ENCODE data around the gene C1orf159. TPM values are rescaled to one million over a fixed set of nuclear protein-coding genes. Genes with fewer than 3 reads are reported as not detected.
"Not testable (repeated sequence)": the region's sequence is repeated elsewhere in the genome, so short reads cannot be mapped to it uniquely, and the experiment has no call there.

Gene C1orf159
- total RNA-seq, 6 experiments from 2014 or later, result 4.0 to 7.7 (median 6.4) TPM

- Histone ChIP-seq H3K27ac (no peak overlapping the region), H3K4me3 (no peak overlapping the region), H3K36me3 (no peaks in the 10 kb centered on the region), H3K4me1 (no peaks in the 10 kb centered on the region), H3K27me3 (no peaks in the 10 kb centered on the region), H3K9me3 (no peaks in the 10 kb centered on the region)
- DNase-seq (no peak), ATAC-seq (peak in 2 of 4 donors; percentile 17 to 20)
- WGBS (ENCODE audit: insufficient coverage, low coverage, low lambda C conversion rate, missing lambda C conversion rate), result 41% methylated on average over 13 of the region's 42 CpGs
- intact Hi-C loops (cut with DNase I), result no loop called here
- no peak for TF ChIP-seq POLR2A (IDR thresholded peaks at IDR 0.05)
- TF ChIP-seq CTCF (IDR thresholded peaks at IDR 0.05), result no peak
Measured at GRCh38 chr1:1144122-1144842, 28.4 kb upstream of the C1orf159 start.

DNA sequence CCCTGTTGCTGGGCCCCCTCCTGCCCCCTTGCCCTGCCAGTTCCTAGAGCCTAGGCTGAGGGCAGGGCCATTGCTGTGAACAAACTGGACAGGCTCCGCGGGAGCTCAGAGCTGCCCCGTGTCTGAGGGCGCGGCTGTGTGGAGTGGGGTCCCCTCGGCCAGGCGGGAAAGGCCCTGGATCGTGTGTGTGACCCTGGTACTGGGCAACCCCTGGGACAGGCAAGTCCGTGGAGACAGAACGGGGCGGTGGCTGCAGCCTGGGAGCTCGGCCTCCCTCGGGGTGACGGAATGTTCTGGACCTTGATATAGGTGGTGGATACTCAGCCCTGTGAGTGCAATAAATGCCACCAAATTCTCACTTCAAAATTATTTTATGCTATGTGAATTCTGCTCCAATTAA lies 27.7 kb upstream of the C1orf159 start:
- Histone ChIP-seq H3K9me3 (no peaks in the 10 kb centered on the region), H3K4me1 (no peaks in the 10 kb centered on the region), H3K4me3 (no peak overlapping the region), H3K27me3 (no peaks in the 10 kb centered on the region), H3K36me3 (no peaks in the 10 kb centered on the region), H3K27ac (no peak overlapping the region)
- TF ChIP-seq POLR2A (IDR thresholded peaks at IDR 0.05) (no peak), CTCF (IDR thresholded peaks at IDR 0.05) (no peak)
- DNase-seq, result no peak
- intact Hi-C loops (cut with DNase I), result no loop called here
- no peak for ATAC-seq
- no CpG with 5 or more reads among the region's 14 CpGs for WGBS (ENCODE audit: insufficient coverage, low coverage, low lambda C conversion rate, missing lambda C conversion rate)

GRCh38 chr1:1142844-1143243 lies 27.0 kb upstream of the C1orf159 start:
- no peak for DNase-seq
- ATAC-seq, result no peak
- Histone ChIP-seq H3K4me3 (no peak overlapping the region), H3K27me3 (no peaks in the 10 kb centered on the region), H3K27ac (no peak overlapping the region), H3K36me3 (no peaks in the 10 kb centered on the region), H3K4me1 (no peaks in the 10 kb centered on the region), H3K9me3 (no peaks in the 10 kb centered on the region)
- 40% methylated on average over 1 of the region's 19 CpGs for WGBS (ENCODE audit: insufficient coverage, low coverage, low lambda C conversion rate, missing lambda C conversion rate)
- TF ChIP-seq CTCF (IDR thresholded peaks at IDR 0.05), result no peak
- TF ChIP-seq POLR2A (IDR thresholded peaks at IDR 0.05), result no peak
- intact Hi-C loops (cut with DNase I), result no loop called here

- H3K27ac ChIP-seq; intact Hi-C loops (cut with DNase I): not testable (repeated sequence)
Measured at GRCh38 chr1:1142352-1142751, 26.5 kb upstream of the C1orf159 start.

GRCh38 chr1:1141911-1142250 lies 26.0 kb upstream of the C1orf159 start:
- H3K4me1 ChIP-seq, result no peaks in the 10 kb centered on the region
- H3K36me3 ChIP-seq, result no peaks in the 10 kb centered on the region
- no peak overlapping the region for H3K27ac ChIP-seq
- intact Hi-C loops (cut with DNase I), result no loop called here
- no peak overlapping the region for H3K4me3 ChIP-seq
- 81% methylated on average over 5 of the region's 15 CpGs for WGBS (ENCODE audit: insufficient coverage, low coverage, low lambda C conversion rate, missing lambda C conversion rate)
- no peaks in the 10 kb centered on the region for H3K9me3 ChIP-seq
- no peak for ATAC-seq
- H3K27me3 ChIP-seq, result no peaks in the 10 kb centered on the region
- no peak for TF ChIP-seq CTCF (IDR thresholded peaks at IDR 0.05)
- no peak for TF ChIP-seq POLR2A (IDR thresholded peaks at IDR 0.05)
- DNase-seq, result no peak

More at GRCh38 chr1:1142352-1142751, 26.5 kb upstream of the C1orf159 start:
- H3K4me3 ChIP-seq, H3K27me3 ChIP-seq, ATAC-seq, H3K4me1 ChIP-seq, DNase-seq, H3K9me3 ChIP-seq, H3K36me3 ChIP-seq: not testable (repeated sequence)
- 67% methylated on average over 12 of the region's 15 CpGs for WGBS (ENCODE audit: insufficient coverage, low coverage, low lambda C conversion rate, missing lambda C conversion rate)

Measured in right lobe of liver (tissue), 6 donors.